SKM-1 (cell line): ENCODE measurements around the gene PHF19.
A peak's percentile ranks its signal among the peaks of the same experiment; 100 is the strongest.

Experiments
- DNase-seq: peaks from one replicate; lab custom pipeline; 2025; ENCODE audit not compliant: unreplicated experiment; lab: John Stamatoyannopoulos, UW

The PHF19 gene

GRCh38 chr9:120874226-120875194 is 2.5 kb downstream of the PHF19 start:
- no peak for DNase-seq

GRCh38 chr9:120873512-120873911 is 3.5 kb downstream of the PHF19 start:
- no peak for DNase-seq

GRCh38 chr9:120872791-120873502 is 4.0 kb downstream of the PHF19 start:
- DNase-seq, result no peak

GRCh38 chr9:120870206-120870605 is 6.8 kb downstream of the PHF19 start:
- DNase-seq, result no peak

GRCh38 chr9:120869726-120870125 is 7.3 kb downstream of the PHF19 start:
- DNase-seq, result no peak

GRCh38 chr9:120869360-120869687 is 7.7 kb downstream of the PHF19 start:
- no peak for DNase-seq

- DNase-seq, result peak; percentile 83
Measured at GRCh38 chr9:120868676-120869359, 8.2 kb downstream of the PHF19 start.

GRCh38 chr9:120868339-120868675 is 8.7 kb downstream of the PHF19 start:
- no peak for DNase-seq

GRCh38 chr9:120867676-120868338 is 9.2 kb downstream of the PHF19 start:
- DNase-seq, result no peak

- no peak for DNase-seq
Measured at GRCh38 chr9:120866651-120867050, 10.3 kb downstream of the PHF19 start.

GRCh38 chr9:120865809-120866208 is 11.2 kb downstream of the PHF19 start:
- no peak for DNase-seq

GRCh38 chr9:120865176-120865575 is 11.8 kb downstream of the PHF19 start:
- DNase-seq, result no peak

GRCh38 chr9:120864719-120865118 is 12.3 kb downstream of the PHF19 start:
- DNase-seq, result no peak

GRCh38 chr9:120863833-120864232 is 13.2 kb downstream of the PHF19 start:
- DNase-seq, result no peak

- no peak for DNase-seq
Measured at GRCh38 chr9:120862452-120862851, 14.5 kb downstream of the PHF19 start.

GRCh38 chr9:120861935-120862334 is 15.1 kb downstream of the PHF19 start:
- DNase-seq, result no peak

GRCh38 chr9:120860083-120860482 is 16.9 kb downstream of the PHF19 start:
- DNase-seq, result no peak

GRCh38 chr9:120859361-120859760 is 17.6 kb downstream of the PHF19 start:
- DNase-seq, result no peak

- no peak for DNase-seq
Measured at GRCh38 chr9:120857902-120858301, 19.1 kb downstream of the PHF19 start.

GRCh38 chr9:120857481-120857880 is 19.5 kb downstream of the PHF19 start:
- DNase-seq, result no peak

- no peak for DNase-seq
Measured at GRCh38 chr9:120856700-120857099, 20.3 kb downstream of the PHF19 start.
